ENCODE measurements around the gene FGF7.

DNA sequence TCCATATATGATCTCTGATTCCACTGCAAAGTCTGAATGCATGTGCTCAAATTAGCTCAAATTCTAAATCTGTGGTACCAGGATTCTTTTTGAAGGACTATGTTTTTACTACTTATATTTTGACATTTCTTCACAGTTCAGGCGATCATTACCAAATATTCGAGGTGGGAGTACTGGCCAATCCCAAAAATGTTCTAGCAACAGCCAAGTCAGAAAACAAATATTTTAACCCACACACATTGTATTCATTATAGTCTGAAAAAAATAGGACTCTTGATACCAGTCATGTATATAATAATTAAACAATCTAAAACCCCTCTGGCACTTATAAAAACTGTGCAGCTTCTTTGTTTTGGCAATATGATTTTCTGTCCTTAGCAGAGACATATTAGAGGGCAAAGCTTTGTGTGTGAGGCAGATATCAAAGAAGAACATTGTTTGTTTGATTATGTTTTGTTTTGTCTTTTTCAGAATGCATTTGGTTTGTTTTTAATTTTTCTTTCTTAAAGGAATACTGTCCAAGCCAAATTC is 37.4 kb downstream of the FGF7 start:
- TF ChIP-seq POLR2A (IDR thresholded peaks at IDR 0.05; ENCODE audit: low read length) (no peak), GATA1 (IDR thresholded peaks at IDR 0.05; ENCODE audit: low read depth, low read length) (no peak)

Measured in erythroblast (primary cell).